NK-92 (cell line): ENCODE data around the gene E2F1.
"Not testable (repeated sequence)": the region's sequence is repeated elsewhere in the genome, so short reads cannot be mapped to it uniquely, and the experiment has no call there.

Source experiments
- DNase-seq: peaks from one replicate; lab custom pipeline; 2025; ENCODE audit not compliant: unreplicated experiment; lab: John Stamatoyannopoulos, UW

E2F1 gene

GRCh38 chr20:33645072-33645358 is 41.2 kb downstream of the E2F1 start:
- DNase-seq, result no peak

- DNase-seq, result no peak
Measured at GRCh38 chr20:33644313-33645071, 41.7 kb downstream of the E2F1 start.

DNA sequence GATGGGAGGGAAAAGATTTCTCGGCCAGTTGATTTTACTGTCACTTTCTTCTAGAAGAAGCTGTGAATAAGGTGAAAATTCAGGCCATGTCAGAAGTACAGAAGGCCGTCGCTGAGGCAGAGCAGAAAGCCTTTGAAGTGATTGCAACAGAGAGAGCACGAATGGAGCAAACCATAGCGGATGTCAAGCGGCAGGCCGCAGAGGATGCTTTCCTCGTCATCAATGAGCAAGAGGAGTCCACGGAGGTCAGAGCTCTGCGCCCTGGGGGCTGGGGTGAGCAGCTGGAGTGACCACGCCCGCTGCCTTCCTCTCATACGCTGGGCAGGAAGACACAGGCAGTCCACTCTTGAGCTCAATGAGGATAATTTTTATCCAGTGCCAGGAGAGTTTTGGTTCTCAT is 45.9 kb downstream of the E2F1 start:
- DNase-seq, result no peak

DNA sequence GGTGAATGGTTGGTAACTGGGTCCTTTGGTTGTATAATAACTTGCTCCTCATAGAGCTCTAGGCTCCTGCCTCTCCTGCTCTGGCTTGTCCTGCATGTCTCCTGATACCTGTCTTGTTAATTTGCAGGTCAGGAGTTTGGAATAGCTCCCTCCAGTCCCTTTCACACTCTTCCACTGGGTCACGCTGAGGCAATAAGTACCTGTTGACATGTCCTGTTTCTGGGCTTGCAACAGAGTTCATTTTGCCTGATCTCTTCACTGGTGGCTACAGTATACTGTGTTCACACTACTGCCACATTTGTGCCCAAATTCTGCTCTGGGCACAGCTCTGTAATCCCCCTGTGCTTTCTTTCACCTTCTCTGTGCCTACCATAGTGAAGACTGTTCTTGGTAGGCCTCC is 49.4 kb downstream of the E2F1 start:
- DNase-seq, result no peak

- no peak for DNase-seq
Measured at GRCh38 chr20:33635341-33635740, 50.8 kb downstream of the E2F1 start.

DNA sequence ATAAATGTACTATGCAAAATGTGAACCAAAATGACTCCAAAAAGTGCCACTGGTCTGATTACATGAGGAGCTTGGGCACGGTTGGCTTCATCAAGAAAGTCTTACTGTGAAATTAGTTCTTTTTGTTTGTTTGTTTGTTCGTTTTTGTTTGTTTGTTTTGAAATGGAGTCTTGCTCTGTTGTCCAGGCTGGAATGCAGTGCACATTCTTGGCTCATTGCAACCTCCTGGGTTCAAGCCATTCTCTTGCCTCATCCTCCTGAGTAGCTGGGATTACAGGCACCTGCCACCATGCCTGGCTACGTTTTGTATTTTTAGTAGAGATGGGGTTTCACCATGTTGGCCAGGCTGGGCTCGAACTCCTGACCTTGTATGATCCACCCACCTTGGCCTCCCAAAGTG is 54.3 kb downstream of the E2F1 start:
- not testable (repeated sequence) for DNase-seq

DNA sequence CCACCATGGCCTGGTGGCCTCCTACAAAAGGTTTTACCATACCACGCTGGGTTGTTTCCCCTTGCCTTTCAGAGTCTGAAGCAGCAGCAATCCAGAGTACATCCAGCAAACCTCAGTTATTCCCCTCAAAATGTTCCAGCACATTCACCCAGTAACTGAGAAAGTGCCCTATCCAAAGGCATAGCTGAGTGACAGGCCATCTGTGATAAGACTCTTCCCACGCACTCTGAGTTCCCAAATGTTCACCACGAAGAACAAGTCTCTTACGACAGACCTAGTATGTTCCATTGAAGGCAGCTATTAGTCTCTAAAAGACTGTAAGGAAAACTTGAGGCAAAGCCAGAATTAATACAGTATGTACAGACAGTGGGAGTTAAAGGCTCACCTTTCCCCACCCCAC is 55.7 kb downstream of the E2F1 start:
- DNase-seq, result no peak

GRCh38 chr20:33629979-33630378 is 56.2 kb downstream of the E2F1 start:
- DNase-seq, result no peak

GRCh38 chr20:33629533-33629932 is 56.7 kb downstream of the E2F1 start:
- no peak for DNase-seq

- DNase-seq, result no peak
Measured at GRCh38 chr20:33627577-33628216, 58.5 kb downstream of the E2F1 start.

DNA sequence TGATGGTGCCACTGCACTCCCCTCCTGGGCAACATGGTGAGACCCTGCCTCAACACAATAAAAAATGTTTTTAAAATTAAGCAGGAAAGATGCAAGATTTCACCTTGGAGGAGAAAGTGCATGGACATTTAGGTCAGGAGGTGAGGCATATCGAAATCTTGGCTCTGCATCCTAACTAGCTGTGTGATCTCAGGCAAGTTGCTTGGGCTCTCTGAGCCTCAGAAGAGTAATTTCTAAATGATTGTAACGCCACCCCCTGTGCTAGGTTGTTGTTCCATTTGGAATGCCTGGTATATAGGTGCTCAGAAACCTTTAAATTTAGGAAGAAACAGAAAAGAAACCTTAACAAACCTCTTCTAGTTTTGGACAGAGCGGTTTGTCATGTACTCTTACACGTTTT is 60.0 kb downstream of the E2F1 start:
- DNase-seq, result no peak
